SK-N-SH (cell line): ENCODE data around the gene NSDHL. TPM values are rescaled to one million over a fixed set of nuclear protein-coding genes. Genes with fewer than 3 reads are reported as not detected.
"Not testable (repeated sequence)": the region's sequence is repeated elsewhere in the genome, so short reads cannot be mapped to it uniquely, and the experiment has no call there.

ENCODE experiments used
- CTCF ChIA-PET: fragments of 300-600, 350-600 bp; formaldehyde crosslinking; extraction: SDS; loops from one replicate; lab custom pipeline; 2021; lab: Yijun Ruan, JAX
- POLR2A ChIA-PET: fragments of 350-600 bp; sonication (Branson Sonifier 250); formaldehyde crosslinking; extraction: SDS; loops from one replicate; lab custom pipeline; 2020; ENCODE audit warnings: antibody characterized with exemption, inconsistent platforms; lab: Yijun Ruan, JAX
- DNase-seq: peaks from one replicate; pipeline ENCODE4 v3.0.0; 2012
- H2AFZ ChIP-seq: fragments of 200-600 bp; sonication (generic); 2 replicates; pipeline ENCODE4 v1.8.1; 2016; ENCODE audit warnings: antibody characterized with exemption, mild to moderate bottlenecking, low read depth
- H3F3A ChIP-seq: fragments of 200-600 bp; sonication (generic); replicated peaks from 2 replicates; pipeline ENCODE3; 2016; ENCODE audit warnings: antibody characterized with exemption, mild to moderate bottlenecking; ENCODE audit not compliant: insufficient read depth
- H3K27ac ChIP-seq, 2 experiments: fragments of 200-500 bp in 1 of 2; fragments of 200-600 bp in 1 of 2; sonication (Bioruptor generic) in 1 of 2; sonication (generic), shearing (Covaris generic) in 1 of 2; 2 replicates each; pipeline versions ENCODE4 v1.5.1 to v1.6.1; 2014 to 2016; ENCODE audit warnings: low read depth in 2 of 2, inconsistent platforms in 1 of 2, low read length in 1 of 2, mild to moderate bottlenecking in 1 of 2, mixed read lengths in 1 of 2
- H3K27me3 ChIP-seq: fragments of 200-600 bp; sonication (generic), shearing (Covaris generic); 2 replicates; pipeline ENCODE4 v1.6.1; 2016; ENCODE audit warnings: mixed run types; ENCODE audit not compliant: insufficient read depth
- H3K36me3 ChIP-seq, 2 experiments: fragments of 200-500 bp in 1 of 2; fragments of 200-600 bp in 1 of 2; sonication (Bioruptor generic) in 1 of 2; sonication (generic) in 1 of 2; replicated peaks in 1 of 2; 2 replicates each; pipeline versions ENCODE3 to v1.5.1; 2014 to 2016; ENCODE audit warnings: low read length in 1 of 2, mild to moderate bottlenecking in 1 of 2; ENCODE audit not compliant: insufficient read depth in 2 of 2, control insufficient read depth in 1 of 2
- H3K4me1 ChIP-seq, 2 experiments: fragments of 200-500 bp in 1 of 2; fragments of 200-600 bp in 1 of 2; sonication (Bioruptor generic) in 1 of 2; sonication (generic), shearing (Covaris generic) in 1 of 2; 2 replicates each; pipeline versions ENCODE4 v1.5.1 to v1.6.1; 2014 to 2016; ENCODE audit warnings: low read depth in 1 of 2, low read length in 1 of 2, mixed run types in 1 of 2; ENCODE audit not compliant: insufficient read depth in 2 of 2, control insufficient read depth in 1 of 2
- H3K4me2 ChIP-seq: fragments of 200-600 bp; sonication (generic), shearing (Covaris generic); 2 replicates; pipeline ENCODE4 v1.6.1; 2017; ENCODE audit warnings: mixed run types
- H3K4me3 ChIP-seq, 2 experiments: fragments of 200-500 bp in 1 of 2; fragments of 200-600 bp in 1 of 2; sonication (Bioruptor generic) in 1 of 2; sonication (generic), shearing (Covaris generic) in 1 of 2; 2 replicates each; pipeline versions ENCODE4 v1.5.1 to v1.8.1; 2014 to 2016; ENCODE audit warnings: low read depth in 2 of 2, inconsistent platforms in 1 of 2, low read length in 1 of 2, mild to moderate bottlenecking in 1 of 2, mixed read lengths in 1 of 2, moderate library complexity in 1 of 2
- H3K79me2 ChIP-seq: fragments of 200-600 bp; sonication (generic); 2 replicates; pipeline ENCODE4 v1.8.1; 2017; ENCODE audit warnings: mild to moderate bottlenecking; ENCODE audit not compliant: insufficient read depth
- H3K9ac ChIP-seq: fragments of 200-600 bp; sonication (generic); 2 replicates; pipeline ENCODE4 v1.6.1; 2017; ENCODE audit warnings: mixed run types
- H3K9me2 ChIP-seq: fragments of 200-600 bp; sonication (generic); 2 replicates; pipeline ENCODE4 v1.6.1; 2017; ENCODE audit warnings: mixed run types
- H3K9me3 ChIP-seq: fragments of 200-600 bp; sonication (generic); 2 replicates; pipeline ENCODE4 v1.6.1; 2017; ENCODE audit warnings: mixed run types, mild to moderate bottlenecking, moderate library complexity
- H4K20me1 ChIP-seq: fragments of 200-600 bp; sonication (generic); 2 replicates; pipeline ENCODE4 v1.6.1; 2017; ENCODE audit warnings: mild to moderate bottlenecking, mixed run types; ENCODE audit not compliant: insufficient read depth
- EP300 ChIP-seq, 2 experiments: IDR thresholded peaks; 2 replicates each; pipeline versions ENCODE4 v1.4.0 to v1.6.1; 2012; ENCODE audit warnings: borderline replicate concordance in 1 of 2, low read depth in 1 of 2, low read length in 1 of 2
- EZH2phosphoT487 ChIP-seq: fragments of 200-600 bp; sonication (generic); IDR thresholded peaks from 2 replicates; pipeline ENCODE4 v1.6.1; 2017; ENCODE audit warnings: low read depth, mixed run types, mild to moderate bottlenecking, antibody characterized with exemption, moderate library complexity, borderline replicate concordance
- FOXM1 ChIP-seq: IDR thresholded peaks from 2 replicates; pipeline ENCODE4 v1.4.0; 2012; ENCODE audit warnings: low read depth, mild to moderate bottlenecking
- GABPA ChIP-seq: IDR thresholded peaks from 2 replicates; pipeline ENCODE4 v1.4.0; 2012; ENCODE audit warnings: low read depth, mild to moderate bottlenecking
- GATA2 ChIP-seq: sonication (generic); formaldehyde crosslinking; IDR thresholded peaks from 2 replicates; pipeline ENCODE4 v1.5.0; 2020; ENCODE audit warnings: mild to moderate bottlenecking, missing genetic modification reagents
- MEF2A ChIP-seq: IDR thresholded peaks from 2 replicates; pipeline ENCODE4 v1.4.0; 2012; ENCODE audit warnings: low read depth, borderline replicate concordance
- NFIC ChIP-seq: IDR thresholded peaks from 2 replicates; pipeline ENCODE4 v1.4.0; 2012; ENCODE audit warnings: borderline replicate concordance
- POLR2AphosphoS5 ChIP-seq: IDR thresholded peaks from 2 replicates; pipeline ENCODE4 v1.6.1; 2012; ENCODE audit warnings: low read depth, low read length
- RFX5 ChIP-seq: IDR thresholded peaks from 2 replicates; pipeline ENCODE4 v1.6.1; 2012; ENCODE audit warnings: mild to moderate bottlenecking, improper control_type of control experiment, low read length
- SIN3A ChIP-seq: IDR thresholded peaks from 2 replicates; pipeline ENCODE4 v1.6.1; 2012; ENCODE audit warnings: low read depth, mild to moderate bottlenecking, low read length, moderate library complexity, borderline replicate concordance
- TCF12 ChIP-seq: IDR thresholded peaks from 2 replicates; pipeline ENCODE4 v1.4.0; 2012
- whole genome bisulfite sequencing: methylation state at CpG from one replicate; pipeline ENCODE4 v1.1.6; 2017; ENCODE audit warnings: low lambda C conversion rate; 5-methylcytosine and 5-hydroxymethylcytosine counted together
- polyA plus RNA-seq, 3 experiments: library from polyadenylated mRNA; depleted of rRNA; stranded (reverse); fragments of >200 nt; gene quantifications; 2 replicates each; pipeline ENCODE4 v1.2.3, GENCODE V29; 2012
- TF ChIP-seq, protein P1 (sequence below): fragments of 150-350 bp; IDR thresholded peaks from 2 replicates; pipeline ENCODE4 v1.6.1; 2017; ENCODE audit warnings: antibody characterized with exemption, low read length, low read depth, borderline replicate concordance
- TF ChIP-seq, protein P2 (sequence below): IDR thresholded peaks from 2 replicates; pipeline ENCODE4 v1.4.0; 2012; ENCODE audit warnings: low read depth
- TF ChIP-seq, protein P3 (sequence below): fragments of 200-600 bp; sonication (generic); IDR thresholded peaks from 2 replicates; pipeline ENCODE4 v1.6.1; 2017; ENCODE audit warnings: antibody characterized with exemption, mild to moderate bottlenecking, moderate library complexity
- TF ChIP-seq, protein P4 (sequence below): IDR thresholded peaks from 2 replicates; pipeline ENCODE4 v1.6.1; 2012; ENCODE audit warnings: mild to moderate bottlenecking, low read depth, low read length, moderate library complexity

NSDHL gene
- polyA plus RNA-seq, 1 of the 3 experiments (the other 2 are of a cell fraction) = 24.8 TPM

DNA sequence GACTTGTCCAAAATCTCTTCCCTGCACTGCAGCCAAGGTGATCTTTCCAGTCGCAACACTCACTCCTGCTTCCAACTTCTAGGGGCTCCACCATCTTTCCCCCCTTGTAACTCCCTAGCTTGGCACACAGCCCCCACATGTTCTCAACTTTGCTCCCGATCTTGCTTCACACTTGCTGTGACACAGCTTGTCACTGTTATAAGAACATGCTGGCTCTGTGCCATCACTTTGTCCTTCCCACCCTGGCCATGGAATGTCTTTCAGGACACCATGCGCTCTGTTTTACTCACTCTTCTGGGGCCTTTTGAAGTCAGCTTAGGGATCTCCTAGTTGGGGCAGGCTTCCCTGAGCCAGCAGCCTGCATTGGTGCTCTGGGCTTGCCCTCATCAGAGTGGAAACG lies 2.5 kb downstream of the NSDHL start (continued):
- TF ChIP-seq, protein P1, sequence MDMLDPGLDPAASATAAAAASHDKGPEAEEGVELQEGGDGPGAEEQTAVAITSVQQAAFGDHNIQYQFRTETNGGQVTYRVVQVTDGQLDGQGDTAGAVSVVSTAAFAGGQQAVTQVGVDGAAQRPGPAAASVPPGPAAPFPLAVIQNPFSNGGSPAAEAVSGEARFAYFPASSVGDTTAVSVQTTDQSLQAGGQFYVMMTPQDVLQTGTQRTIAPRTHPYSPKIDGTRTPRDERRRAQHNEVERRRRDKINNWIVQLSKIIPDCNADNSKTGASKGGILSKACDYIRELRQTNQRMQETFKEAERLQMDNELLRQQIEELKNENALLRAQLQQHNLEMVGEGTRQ = no peak
- TF ChIP-seq, protein P2, sequence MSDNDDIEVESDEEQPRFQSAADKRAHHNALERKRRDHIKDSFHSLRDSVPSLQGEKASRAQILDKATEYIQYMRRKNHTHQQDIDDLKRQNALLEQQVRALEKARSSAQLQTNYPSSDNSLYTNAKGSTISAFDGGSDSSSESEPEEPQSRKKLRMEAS = no peak
- TF ChIP-seq EZH2phosphoT487 (no peak), SIN3A (no peak), GATA2 (CRISPR knock-in tag) (no peak)
- TF ChIP-seq, all 33 proteins: peak for 0

DNA sequence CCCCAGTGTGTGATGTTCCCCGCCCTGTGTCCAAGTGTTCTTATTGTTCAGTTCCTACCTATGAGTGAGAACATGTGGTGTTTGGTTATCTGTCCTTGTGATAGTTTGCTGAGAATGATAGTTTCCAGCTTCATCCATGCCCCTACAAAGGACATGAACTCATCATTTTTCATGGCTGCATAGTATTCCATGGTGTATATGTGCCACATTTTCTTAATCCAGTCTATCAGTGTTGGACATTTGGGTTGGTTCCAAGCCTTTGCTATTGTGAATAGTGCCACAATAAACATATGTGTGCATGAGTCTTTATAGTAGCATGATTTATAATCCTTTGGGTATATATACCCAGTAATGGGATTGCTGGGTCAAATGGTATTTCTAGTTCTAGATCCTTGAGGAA lies 4.6 kb downstream of the NSDHL start:
- H3K9me2 ChIP-seq, H3K9ac ChIP-seq, H3K27ac ChIP-seq, H3K4me2 ChIP-seq, H3K4me3 ChIP-seq, H3K27me3 ChIP-seq, POLR2A ChIA-PET, H2AFZ ChIP-seq, CTCF ChIA-PET, DNase-seq, H3F3A ChIP-seq, H3K9me3 ChIP-seq, H4K20me1 ChIP-seq: not testable (repeated sequence)
- WGBS = 91% methylated on average over 1 of the region's 1 CpG
- H3K4me1 ChIP-seq = peaks cover 0 to 13% of the 10 kb centered on the region in 2 experiments; a peak in 1 of 4 replicates
- peaks cover 86% of the 10 kb centered on the region for H3K79me2 ChIP-seq
- H3K36me3 ChIP-seq = peaks cover 9 to 16% of the 10 kb centered on the region in 2 experiments

DNA sequence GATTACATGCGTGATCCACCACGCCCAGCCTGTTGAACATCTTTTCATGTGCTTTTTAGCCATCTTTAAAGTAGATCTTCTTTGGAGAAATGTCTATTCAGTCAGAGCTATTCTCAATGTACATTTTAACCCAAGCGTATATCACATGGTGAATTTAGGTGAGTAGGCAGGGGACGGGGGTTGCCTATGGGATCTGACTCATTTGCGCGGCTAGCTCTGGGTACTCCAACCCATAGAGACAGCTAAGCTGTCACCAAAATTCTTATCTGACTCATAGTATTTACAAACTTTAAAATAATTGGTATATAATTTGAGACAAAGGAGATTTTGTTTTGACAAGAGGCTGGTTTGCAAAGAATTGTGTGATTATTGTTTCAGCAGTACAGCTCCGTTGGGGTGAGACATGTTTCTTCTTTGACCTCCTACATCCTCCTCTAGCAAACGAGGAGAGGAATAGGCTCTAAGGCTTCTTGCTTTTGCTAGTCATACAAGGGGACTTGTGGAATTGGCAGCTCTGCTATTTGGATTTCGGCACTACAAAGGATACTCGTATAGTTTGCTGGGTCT lies 12.0 kb downstream of the NSDHL start:
- no peaks in the 10 kb centered on the region for H3K9me3 ChIP-seq
- H3K27me3 ChIP-seq = no peaks in the 10 kb centered on the region
- H4K20me1 ChIP-seq = no peaks in the 10 kb centered on the region; the same call in 1 of the 2 replicates
- H3K36me3 ChIP-seq = peaks cover 9 to 15% of the 10 kb centered on the region in 2 experiments
- no peaks in the 10 kb centered on the region for H3K9me2 ChIP-seq
- H3K4me1 ChIP-seq = no peaks in the 10 kb centered on the region
- CTCF ChIA-PET = interaction anchor here (1.9 kb wide), 1 partner anchor 22 kb away, joined by 7 read pairs; no protein-coding TSS in a partner anchor
- H3K79me2 ChIP-seq = peaks cover 65% of the 10 kb centered on the region; the same call in 1 of the 2 replicates
- POLR2A ChIA-PET = interaction anchor here (1.1 kb wide), 1 partner anchor 12 kb away, joined by 3 read pairs; the partner anchor contains the start of genes CETN2 and NSDHL
- DNase-seq = no peak
- H3K4me2 ChIP-seq = no peak overlapping the region
- H3K4me3 ChIP-seq = no peak overlapping the region
- H3K27ac ChIP-seq = no peak overlapping the region
- H3F3A ChIP-seq = no peaks in the 10 kb centered on the region
- no peak overlapping the region for H2AFZ ChIP-seq
- TF ChIP-seq RFX5 = no peak
- TF ChIP-seq, protein P3, sequence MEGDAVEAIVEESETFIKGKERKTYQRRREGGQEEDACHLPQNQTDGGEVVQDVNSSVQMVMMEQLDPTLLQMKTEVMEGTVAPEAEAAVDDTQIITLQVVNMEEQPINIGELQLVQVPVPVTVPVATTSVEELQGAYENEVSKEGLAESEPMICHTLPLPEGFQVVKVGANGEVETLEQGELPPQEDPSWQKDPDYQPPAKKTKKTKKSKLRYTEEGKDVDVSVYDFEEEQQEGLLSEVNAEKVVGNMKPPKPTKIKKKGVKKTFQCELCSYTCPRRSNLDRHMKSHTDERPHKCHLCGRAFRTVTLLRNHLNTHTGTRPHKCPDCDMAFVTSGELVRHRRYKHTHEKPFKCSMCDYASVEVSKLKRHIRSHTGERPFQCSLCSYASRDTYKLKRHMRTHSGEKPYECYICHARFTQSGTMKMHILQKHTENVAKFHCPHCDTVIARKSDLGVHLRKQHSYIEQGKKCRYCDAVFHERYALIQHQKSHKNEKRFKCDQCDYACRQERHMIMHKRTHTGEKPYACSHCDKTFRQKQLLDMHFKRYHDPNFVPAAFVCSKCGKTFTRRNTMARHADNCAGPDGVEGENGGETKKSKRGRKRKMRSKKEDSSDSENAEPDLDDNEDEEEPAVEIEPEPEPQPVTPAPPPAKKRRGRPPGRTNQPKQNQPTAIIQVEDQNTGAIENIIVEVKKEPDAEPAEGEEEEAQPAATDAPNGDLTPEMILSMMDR = no peak
- TF ChIP-seq, protein P4, sequence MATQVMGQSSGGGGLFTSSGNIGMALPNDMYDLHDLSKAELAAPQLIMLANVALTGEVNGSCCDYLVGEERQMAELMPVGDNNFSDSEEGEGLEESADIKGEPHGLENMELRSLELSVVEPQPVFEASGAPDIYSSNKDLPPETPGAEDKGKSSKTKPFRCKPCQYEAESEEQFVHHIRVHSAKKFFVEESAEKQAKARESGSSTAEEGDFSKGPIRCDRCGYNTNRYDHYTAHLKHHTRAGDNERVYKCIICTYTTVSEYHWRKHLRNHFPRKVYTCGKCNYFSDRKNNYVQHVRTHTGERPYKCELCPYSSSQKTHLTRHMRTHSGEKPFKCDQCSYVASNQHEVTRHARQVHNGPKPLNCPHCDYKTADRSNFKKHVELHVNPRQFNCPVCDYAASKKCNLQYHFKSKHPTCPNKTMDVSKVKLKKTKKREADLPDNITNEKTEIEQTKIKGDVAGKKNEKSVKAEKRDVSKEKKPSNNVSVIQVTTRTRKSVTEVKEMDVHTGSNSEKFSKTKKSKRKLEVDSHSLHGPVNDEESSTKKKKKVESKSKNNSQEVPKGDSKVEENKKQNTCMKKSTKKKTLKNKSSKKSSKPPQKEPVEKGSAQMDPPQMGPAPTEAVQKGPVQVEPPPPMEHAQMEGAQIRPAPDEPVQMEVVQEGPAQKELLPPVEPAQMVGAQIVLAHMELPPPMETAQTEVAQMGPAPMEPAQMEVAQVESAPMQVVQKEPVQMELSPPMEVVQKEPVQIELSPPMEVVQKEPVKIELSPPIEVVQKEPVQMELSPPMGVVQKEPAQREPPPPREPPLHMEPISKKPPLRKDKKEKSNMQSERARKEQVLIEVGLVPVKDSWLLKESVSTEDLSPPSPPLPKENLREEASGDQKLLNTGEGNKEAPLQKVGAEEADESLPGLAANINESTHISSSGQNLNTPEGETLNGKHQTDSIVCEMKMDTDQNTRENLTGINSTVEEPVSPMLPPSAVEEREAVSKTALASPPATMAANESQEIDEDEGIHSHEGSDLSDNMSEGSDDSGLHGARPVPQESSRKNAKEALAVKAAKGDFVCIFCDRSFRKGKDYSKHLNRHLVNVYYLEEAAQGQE = no peak
- no peak for TF ChIP-seq SIN3A
- TF ChIP-seq GABPA = no peak
- TF ChIP-seq TCF12 = no peak
- no peak for TF ChIP-seq EP300 (IDR thresholded peaks at IDR 0.05; ENCODE audit: borderline replicate concordance in 1 of 2, low read depth in 1 of 2, low read length in 1 of 2)
- TF ChIP-seq, protein P1 = no peak
- no peak for TF ChIP-seq POLR2AphosphoS5
- TF ChIP-seq NFIC = no peak
- no peak for TF ChIP-seq FOXM1
- no peak for TF ChIP-seq MEF2A
- no peak overlapping the region for H3K9ac ChIP-seq
- 93% methylated on average over 10 of the region's 10 CpGs for WGBS
